H1 (cell line): ENCODE results near the gene SND1. TPM values are rescaled to one million over a fixed set of nuclear protein-coding genes. Genes with fewer than 3 reads are reported as not detected.

ENCODE experiments used
- CBX8 ChIP-seq: fragments of 300-800, 300-1000 bp; sonication (generic); IDR thresholded peaks from 2 replicates; pipeline ENCODE4 v1.7.1; 2016; ENCODE audit warnings: low read depth, low read length, borderline replicate concordance
- SRF ChIP-seq: IDR thresholded peaks from 2 replicates; pipeline ENCODE4 v1.6.1; 2011; ENCODE audit warnings: mild to moderate bottlenecking, low read depth, low read length, moderate library complexity
- polyA plus RNA-seq, 7 experiments: library from polyadenylated mRNA; depleted of rRNA in 3 of 7; stranded (reverse) in 5 of 7; unstranded in 2 of 7; fragments of >200 nt in 5 of 7; fragments of 200-250 nt in 2 of 7; gene quantifications; 1 replicate in 5 of 7; 2 replicates in 1 of 7; 4 replicates in 1 of 7; pipeline versions ENCODE4 v1.2.1 to v1.2.3, GENCODE V29; 2011 to 2013; ENCODE audit warnings: missing spikeins in 2 of 7, mixed read lengths in 2 of 7
- total RNA-seq: library from RNA; stranded (reverse); fragmentation: NEBNext Ultra II Directional; extraction: Animal tissue kit (Norgen Biotek cat#: 25700); gene quantifications from 2 replicates; pipeline ENCODE4 v1.2.1, GENCODE V29; 2021
- TF ChIP-seq, protein P1 (sequence below), 3 experiments: IDR thresholded peaks; 1 replicate in 2 of 3; 2 replicates in 1 of 3; pipeline versions ENCODE4 v1.5.1 to v1.6.1; 2011; ENCODE audit warnings: low read length in 3 of 3, mild to moderate bottlenecking in 3 of 3, inconsistent platforms in 2 of 3, low read depth in 1 of 3, moderate library complexity in 1 of 3; ENCODE audit not compliant: insufficient read depth in 1 of 3; ENCODE audit errors: control extremely low read depth in 1 of 3

SND1 gene
- total and polyA plus RNA-seq, 2 of the 8 experiments (the other 6 are each of a cell fraction or from before 2014, with no cell fraction given) = 122 to 290 TPM

GRCh38 chr7:128010391-128011127 lies 358.6 kb downstream of the SND1 start (continued):
- TF ChIP-seq, protein P1, sequence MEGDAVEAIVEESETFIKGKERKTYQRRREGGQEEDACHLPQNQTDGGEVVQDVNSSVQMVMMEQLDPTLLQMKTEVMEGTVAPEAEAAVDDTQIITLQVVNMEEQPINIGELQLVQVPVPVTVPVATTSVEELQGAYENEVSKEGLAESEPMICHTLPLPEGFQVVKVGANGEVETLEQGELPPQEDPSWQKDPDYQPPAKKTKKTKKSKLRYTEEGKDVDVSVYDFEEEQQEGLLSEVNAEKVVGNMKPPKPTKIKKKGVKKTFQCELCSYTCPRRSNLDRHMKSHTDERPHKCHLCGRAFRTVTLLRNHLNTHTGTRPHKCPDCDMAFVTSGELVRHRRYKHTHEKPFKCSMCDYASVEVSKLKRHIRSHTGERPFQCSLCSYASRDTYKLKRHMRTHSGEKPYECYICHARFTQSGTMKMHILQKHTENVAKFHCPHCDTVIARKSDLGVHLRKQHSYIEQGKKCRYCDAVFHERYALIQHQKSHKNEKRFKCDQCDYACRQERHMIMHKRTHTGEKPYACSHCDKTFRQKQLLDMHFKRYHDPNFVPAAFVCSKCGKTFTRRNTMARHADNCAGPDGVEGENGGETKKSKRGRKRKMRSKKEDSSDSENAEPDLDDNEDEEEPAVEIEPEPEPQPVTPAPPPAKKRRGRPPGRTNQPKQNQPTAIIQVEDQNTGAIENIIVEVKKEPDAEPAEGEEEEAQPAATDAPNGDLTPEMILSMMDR (IDR thresholded peaks at IDR 0.05; ENCODE audit: control extremely low read depth in 1 of 3, insufficient read depth in 1 of 3, low read depth in 1 of 3, low read length in 3 of 3) = peak; percentile 19 to 58 (median 39)
- TF ChIP-seq SRF (no peak), CBX8 (no peak)
